ENCODE data around the gene GALNT2. TPM values are rescaled to one million over a fixed set of nuclear protein-coding genes. Genes with fewer than 3 reads are reported as not detected.

GALNT2 gene
- total RNA-seq, 1 experiment from 2014 or later: 50.4 TPM

DNA sequence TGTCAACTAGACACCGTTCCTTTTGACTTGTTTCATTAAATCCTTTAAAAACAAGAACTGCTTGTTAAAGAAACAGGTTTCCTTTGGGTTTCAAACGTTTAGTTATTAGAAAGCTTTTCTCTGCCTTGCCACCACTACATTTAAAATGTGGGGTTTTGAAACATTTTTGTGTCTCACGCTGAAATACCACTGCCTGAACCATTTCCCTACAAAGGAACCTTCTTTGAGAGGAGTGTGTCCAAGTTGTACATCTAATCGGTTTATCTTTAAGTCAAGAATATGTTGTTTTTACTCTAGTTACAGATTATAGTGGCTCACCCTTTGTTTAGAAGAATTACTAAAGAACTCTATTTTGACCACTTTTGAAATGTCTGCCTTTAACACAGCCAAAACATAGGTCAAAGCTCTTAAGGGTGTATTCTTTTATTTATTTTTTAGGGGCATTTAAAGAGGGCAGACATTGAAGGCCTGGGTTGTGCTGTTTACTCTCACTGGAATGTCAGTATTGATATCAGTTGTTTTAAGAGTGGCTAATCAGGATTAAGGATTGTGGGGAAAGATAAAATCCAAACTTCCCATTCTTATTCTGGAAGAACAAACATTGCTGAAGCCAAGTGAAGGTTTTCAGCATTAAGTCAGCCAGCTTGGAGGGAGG, 143.4 kb downstream of the GALNT2 start:
- no peak for DNase-seq (ENCODE audit: low spot score)

DNA sequence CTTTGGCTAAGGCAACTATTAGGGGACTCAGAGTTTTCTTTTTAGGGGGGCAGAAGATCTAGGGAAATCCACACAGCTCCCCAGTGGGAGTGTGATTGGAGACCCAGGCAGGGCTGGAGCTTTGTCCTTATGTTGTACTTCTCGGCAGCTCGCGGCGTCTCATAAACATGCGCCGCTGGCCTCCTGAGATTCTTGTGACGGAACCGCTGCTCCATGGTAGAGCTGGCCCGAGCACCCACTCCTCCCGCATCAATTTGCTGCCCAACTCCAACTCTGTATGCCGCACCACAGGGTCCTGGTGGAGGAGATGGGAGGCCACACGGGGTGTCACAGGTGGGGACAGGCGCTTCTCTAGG, 143.9 kb downstream of the GALNT2 start:
- DNase-seq (ENCODE audit: low spot score): no peak

DNA sequence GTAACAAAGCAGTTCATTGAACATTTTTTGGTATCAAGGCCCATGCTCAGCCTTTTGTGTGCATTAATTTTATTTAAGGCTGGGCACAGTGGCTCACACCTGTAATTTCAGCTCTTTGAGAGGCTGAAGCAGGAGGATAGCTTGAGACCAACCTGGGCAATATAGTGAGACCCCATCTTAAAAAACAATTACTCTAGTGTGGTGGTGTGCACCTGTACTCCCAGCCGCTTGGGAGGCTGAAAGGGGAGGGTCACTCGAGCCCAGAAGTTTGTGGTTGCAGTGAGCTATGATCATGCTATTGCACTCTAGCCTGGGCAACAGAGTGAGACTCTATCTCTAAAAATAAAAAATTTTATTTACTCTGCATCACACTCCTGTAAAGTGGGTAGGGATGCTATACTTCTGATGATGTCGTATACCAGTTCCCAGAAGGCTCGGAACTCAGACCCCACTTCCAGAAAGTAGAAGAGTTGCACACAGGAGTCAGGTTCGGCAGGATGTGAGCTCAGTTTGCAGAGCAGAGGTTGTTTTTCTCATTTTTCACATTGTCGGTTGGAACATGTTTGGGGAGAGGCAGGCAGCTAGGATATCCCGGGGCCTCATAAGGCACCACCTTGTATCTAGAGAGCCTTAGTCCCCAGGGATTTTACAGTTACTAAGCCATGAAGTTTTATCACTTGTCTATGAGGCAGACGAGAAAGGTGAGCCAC, 144.6 kb downstream of the GALNT2 start:
- no peak for DNase-seq (ENCODE audit: low spot score)

DNA sequence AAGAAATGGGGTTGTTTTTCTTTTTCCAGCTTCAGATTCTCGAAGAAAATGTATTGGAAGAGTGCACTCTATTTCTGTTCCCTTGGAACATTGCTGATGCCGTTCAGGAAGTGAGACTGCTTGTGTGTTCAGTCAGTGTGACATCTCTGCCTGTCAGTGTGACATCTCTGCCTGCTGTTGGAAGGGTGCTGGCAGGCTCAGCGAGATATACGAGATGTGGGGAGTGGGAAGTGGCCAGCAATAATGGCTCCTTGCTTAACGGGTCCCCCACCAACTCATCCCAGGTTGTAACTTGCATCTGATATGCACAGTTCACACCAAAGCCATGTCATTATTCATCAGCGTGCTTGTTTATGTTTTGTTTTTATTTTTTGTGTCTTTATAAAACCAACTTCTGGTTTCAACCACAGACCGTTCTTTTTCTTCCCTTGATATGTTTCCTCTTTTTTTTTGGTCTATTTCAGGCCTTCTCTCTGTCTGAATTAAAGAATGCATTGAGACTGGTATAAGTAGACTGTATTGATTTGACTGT, 145.4 kb downstream of the GALNT2 start:
- no peak for DNase-seq (ENCODE audit: low spot score)

DNA sequence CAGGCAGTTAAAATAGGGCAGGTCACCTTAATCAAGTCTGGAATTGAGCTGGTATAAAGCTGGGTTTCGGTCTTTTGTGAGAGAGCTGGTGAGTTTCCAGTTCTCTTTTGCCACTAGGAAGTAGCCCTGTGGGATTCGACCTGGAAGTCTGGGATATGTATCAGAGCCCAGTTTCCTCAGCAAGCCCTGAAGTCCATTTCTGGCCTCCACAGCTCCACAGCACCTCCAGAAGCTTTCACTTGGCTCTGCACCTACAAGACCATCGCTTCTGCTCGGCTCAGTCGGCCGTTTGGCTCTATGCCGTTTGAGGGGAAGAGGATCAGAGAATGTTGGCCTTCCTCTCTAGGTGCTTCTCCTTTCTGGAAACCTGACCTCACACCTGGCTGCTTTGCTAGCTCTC, 148.0 kb downstream of the GALNT2 start:
- no peak for DNase-seq (ENCODE audit: low spot score)

- no peak for DNase-seq (ENCODE audit: low spot score)
Observed at GRCh38 chr1:230215529-230215928, 148.5 kb downstream of the GALNT2 start.

DNA sequence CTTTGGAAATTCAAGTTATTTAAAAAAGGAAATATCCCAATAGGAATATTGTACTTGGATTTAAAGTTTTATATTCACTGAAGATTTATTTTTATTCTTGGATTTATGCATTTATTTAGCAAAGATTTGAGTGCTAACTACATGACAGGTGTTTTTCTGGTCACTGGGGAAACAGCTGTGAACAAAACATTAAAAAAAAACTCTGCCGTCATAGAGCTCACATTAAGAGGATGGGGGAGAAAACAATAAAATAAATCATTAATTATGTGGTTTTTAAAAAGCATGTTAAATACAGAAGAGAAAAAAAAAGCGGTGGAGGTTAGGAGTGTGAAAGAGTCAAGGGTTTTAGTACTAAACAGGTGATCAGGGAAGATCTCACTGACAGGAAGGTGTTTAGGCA, 149.9 kb downstream of the GALNT2 start:
- no peak for DNase-seq (ENCODE audit: low spot score)

DNA sequence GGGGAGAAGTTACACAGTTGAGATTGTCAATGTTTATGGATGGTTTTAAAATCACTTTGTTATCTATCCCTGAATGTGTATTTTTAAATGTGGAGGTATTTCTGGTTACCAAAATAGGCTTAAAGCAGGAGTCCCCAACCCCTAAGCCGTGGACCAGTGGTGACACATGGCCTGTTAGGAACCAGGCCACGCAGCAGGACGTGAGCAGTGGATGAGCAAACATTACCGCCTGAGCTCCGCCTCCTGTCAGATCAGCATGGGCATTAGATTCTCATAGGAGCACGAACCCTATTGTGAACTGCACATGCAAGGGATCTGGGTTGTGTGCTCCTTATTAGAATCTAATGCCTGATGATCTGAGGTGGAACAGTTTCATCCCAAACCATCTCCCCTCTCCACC, 151.6 kb downstream of the GALNT2 start:
- no peak for DNase-seq (ENCODE audit: low spot score)

DNA sequence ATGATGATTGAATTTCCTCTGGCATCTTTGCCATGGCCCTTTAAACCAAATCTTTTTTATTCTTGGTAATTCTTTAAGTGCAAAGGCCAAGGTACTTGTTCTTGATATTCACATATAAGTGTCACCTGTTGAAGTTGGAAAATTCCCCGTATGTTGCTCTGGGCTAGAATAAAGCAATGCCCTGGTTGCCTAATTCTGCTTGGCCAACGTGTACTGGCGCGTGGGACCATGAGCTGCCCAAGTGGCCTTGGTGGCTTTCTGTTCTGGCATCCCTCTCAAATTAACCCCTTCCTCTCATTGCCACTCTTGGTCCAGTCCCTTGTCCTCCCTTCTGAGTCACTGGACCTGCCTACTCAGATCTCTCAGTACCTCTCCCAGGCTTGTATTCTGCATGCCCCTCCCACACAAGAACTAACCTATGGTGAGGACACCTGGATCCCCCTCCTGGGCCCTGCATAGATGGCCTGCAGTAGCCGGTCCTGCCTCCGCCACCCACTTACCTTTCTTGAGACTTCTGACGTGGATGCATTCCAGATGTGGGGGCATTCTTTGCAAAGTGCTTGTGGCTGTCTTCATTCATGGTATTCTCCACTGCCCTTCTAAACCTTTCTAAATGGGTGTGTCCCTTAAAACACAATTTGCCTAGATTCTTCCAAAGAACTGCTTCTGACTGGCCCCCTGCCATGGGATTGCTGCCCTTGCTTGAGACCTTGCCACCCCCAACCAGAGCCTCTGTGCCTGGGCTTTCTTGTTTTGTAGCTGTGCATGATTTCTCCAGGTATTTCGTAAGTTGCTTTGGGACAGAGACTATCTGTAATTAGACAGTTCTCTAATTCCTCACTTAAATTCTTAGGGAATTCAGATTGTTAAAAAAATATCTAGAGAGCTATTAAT, 152.4 kb downstream of the GALNT2 start:
- DNase-seq (ENCODE audit: low spot score): no peak

DNA sequence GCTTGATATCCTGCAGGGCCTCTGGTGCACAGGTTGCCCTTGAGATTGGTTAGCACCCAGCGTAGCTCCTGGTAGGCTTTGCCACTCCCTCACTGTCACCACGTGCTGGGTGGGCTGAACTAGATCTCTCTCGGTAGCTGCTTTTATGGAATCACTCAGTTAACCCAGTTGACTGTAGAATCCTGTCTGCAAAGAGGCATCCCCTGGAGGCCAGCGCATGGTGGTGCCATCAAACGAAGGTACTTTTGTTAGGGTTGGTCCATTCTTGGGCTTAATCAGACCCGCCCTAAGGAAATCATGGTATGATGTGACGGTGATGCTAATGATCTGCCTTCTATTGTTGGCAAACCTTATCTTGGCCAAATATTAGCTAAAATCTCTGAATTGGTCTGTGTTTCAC, 153.4 kb downstream of the GALNT2 start:
- DNase-seq (ENCODE audit: low spot score): no peak

- no peak for DNase-seq (ENCODE audit: low spot score)
Observed at GRCh38 chr1:230220907-230221306, 153.9 kb downstream of the GALNT2 start.

DNA sequence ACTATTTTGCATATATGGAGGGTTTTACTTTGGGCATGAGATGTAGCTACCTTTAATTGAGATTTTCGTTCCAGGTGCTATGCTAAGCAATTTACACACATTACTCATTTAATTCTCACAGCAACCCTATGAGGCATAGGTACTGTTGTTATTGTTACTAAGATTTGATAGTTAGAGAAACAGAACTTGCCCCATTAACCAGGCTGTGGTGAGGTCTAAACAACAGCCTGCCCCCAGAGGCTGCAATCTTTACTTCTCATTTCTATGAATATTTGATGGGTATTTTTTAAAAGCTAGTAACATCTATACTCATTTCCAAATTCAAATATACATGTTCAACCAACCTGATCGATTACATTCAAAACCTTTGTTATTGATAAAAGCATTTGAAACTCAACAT, 155.6 kb downstream of the GALNT2 start:
- no peak for DNase-seq (ENCODE audit: low spot score)

GRCh38 chr1:230224101-230224960, 157.3 kb downstream of the GALNT2 start:
- no peak for DNase-seq (ENCODE audit: low spot score)

GRCh38 chr1:230226007-230226800, 159.2 kb downstream of the GALNT2 start:
- DNase-seq (ENCODE audit: low spot score): no peak

DNA sequence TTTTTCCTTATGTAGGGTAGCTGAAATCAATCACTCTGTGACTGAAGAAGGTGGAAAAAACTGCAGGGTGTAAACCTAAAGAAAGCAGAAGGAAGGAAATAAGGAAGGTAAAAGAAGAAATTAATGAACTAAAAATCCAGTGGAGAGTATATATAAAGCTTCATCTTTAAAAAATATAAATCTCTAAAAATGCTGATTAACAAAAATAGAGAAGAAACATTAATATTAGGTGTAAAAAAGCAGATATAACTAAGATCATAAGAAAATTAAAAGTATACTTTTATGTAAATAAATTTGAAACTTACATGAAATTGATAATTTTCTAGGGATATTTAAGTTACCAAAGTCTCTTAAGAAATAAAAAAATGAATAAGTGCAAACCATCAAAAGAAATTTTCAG, 159.8 kb downstream of the GALNT2 start:
- no peak for DNase-seq (ENCODE audit: low spot score)

DNA sequence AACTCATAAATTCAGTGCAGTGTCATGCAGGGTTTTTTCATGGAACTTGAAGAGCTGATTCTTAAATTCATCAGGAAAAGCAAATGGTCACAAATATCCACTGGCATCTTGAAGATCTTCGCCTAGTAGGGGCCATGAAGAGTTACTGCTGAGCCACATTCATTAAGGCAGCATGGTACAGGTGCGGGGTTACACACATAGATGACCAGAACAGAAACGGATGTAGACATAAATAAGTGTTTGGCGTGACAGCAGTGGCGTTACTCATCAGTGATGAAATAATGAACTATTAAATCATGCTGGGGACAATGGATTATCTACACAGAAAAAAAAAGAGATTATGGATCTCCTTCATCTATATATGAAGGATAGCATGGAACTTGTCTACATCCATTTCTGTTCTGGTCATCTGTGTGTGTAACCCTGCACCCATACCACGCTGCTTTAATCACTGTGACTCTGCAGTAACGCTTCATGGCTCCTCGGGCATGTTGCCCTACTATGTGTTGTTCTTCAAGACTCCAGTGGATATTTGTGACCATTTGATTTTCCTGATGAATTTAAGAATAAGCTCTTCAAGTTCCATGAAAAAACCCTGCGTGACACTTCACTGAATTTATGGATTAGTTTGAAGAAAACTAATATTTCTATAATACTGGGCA, 161.3 kb downstream of the GALNT2 start:
- DNase-seq (ENCODE audit: low spot score): no peak

- no peak for DNase-seq (ENCODE audit: low spot score)
Observed at GRCh38 chr1:230230273-230230672, 163.2 kb downstream of the GALNT2 start.

DNA sequence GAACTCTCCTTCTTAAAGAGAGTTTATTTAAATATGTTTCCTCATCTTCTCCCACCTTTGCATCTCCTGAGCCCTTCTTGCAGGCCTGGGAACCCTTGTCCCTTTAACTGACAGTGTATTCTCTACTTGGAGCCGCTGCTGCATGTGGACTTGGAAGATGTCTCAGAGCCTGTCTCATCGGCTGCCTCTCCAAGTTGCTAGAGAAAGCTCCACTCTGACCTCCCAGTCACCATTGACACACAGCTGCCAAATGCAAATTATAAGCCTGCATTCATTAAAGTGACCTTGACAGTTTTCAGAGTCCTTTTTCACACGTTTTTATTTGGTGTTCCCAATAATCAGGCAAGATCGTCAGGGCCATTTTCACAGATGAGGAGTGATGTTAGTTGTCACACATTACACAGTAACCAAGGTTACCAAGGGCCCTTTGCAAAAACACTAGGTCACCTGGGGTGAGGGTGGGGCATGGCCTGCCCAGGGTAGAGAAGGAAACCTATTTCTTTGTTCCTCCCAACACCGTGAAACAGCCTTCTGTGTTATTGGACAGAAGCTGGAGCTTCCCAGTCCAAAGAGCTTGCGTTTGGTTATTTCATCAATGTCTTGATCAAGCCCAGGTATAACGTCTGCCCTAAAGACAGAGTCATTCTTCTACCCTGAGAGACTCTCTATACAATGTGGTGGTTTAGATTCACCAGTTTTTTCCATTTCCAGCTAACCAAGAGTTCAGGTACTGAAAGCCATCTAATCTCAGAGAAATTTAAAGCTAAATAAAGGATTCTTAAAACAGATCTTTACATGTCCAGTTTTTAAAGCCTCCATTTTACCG, 164.1 kb downstream of the GALNT2 start:
- no peak for DNase-seq (ENCODE audit: low spot score)

DNA sequence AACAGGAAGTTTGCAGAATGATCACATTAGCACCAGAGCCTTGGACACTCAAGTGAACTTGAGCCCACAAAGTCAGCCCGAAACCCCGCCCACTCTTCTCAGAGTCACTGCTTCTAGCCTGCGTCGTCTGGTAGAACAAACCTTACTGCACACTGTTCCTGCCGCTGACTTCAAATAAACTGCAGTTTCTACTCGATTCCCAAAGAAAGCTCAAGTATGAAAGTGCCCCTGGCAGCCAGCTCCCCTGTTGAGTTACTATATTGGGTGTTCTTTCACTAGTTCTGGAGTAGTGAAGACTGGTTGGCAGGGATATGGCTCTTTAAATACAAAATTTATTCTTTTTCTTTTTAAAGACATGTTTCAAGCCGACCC, 164.7 kb downstream of the GALNT2 start:
- no peak for DNase-seq (ENCODE audit: low spot score)
